Neural cell (in vitro differentiated cells): ENCODE data around the gene PTGES. TPM values are rescaled to one million over a fixed set of nuclear protein-coding genes. Genes with fewer than 3 reads are reported as not detected.

Experiments used
- H2AFZ ChIP-seq: fragments of 200-600, 300-800 bp; sonication (generic), shearing (Covaris generic); 2 replicates; pipeline ENCODE4 v1.6.0; 2014; ENCODE audit warnings: low read depth, mild to moderate bottlenecking, antibody characterized with exemption, low read length, moderate library complexity
- H3F3A ChIP-seq: fragments of 200-600 bp; shearing (Covaris generic); 2 replicates; pipeline ENCODE4 v1.6.1; 2016; ENCODE audit warnings: mild to moderate bottlenecking, moderate library complexity, mixed read lengths, antibody characterized with exemption, low read length; ENCODE audit not compliant: insufficient read depth, poor library complexity, severe bottlenecking
- H3K27ac ChIP-seq: fragments of 200-600, 300-800 bp; sonication (generic), shearing (Covaris generic); 2 replicates; pipeline ENCODE4 v1.5.1; 2014; ENCODE audit warnings: mild to moderate bottlenecking, low read length, moderate library complexity
- H3K27me3 ChIP-seq: fragments of 300-800, 200-600 bp; sonication (generic), shearing (Covaris generic); 2 replicates; pipeline ENCODE4 v1.6.0; 2014; ENCODE audit warnings: mild to moderate bottlenecking, low read depth, low read length, moderate library complexity; ENCODE audit not compliant: insufficient read depth
- H3K36me3 ChIP-seq: fragments of 300-800, 200-600 bp; sonication (generic), shearing (Covaris generic); 2 replicates; pipeline ENCODE4 v1.5.1; 2014; ENCODE audit warnings: mild to moderate bottlenecking, antibody characterized with exemption, low read length, moderate library complexity; ENCODE audit not compliant: insufficient read depth
- H3K4me2 ChIP-seq: fragments of 300-800, 200-600 bp; sonication (generic), shearing (Covaris generic); 2 replicates; pipeline ENCODE4 v1.6.0; 2014; ENCODE audit warnings: mild to moderate bottlenecking, low read length
- H3K4me3 ChIP-seq: fragments of 300-800, 200-600 bp; sonication (generic), shearing (Covaris generic); 2 replicates; pipeline ENCODE4 v1.5.1; 2014; ENCODE audit warnings: mild to moderate bottlenecking, low read length, moderate library complexity
- H3K79me2 ChIP-seq: fragments of 200-600 bp; shearing (Covaris generic); replicated peaks from 2 replicates; pipeline ENCODE4 v1.6.0; 2014; ENCODE audit warnings: mild to moderate bottlenecking, low read length, moderate library complexity; ENCODE audit not compliant: insufficient read depth
- H3K9ac ChIP-seq: fragments of 300-800, 200-600 bp; sonication (generic), shearing (Covaris generic); 2 replicates; pipeline ENCODE4 v1.6.1; 2016; ENCODE audit warnings: mild to moderate bottlenecking, low read length, mixed read lengths
- H3K9me2 ChIP-seq: fragments of 200-600 bp; shearing (Covaris generic); 2 replicates; pipeline ENCODE4 v1.6.1; 2016; ENCODE audit warnings: mild to moderate bottlenecking, low read length, mixed read lengths; ENCODE audit not compliant: insufficient read depth
- H3K9me3 ChIP-seq: fragments of 200-600, 300-800 bp; sonication (generic), shearing (Covaris generic); 2 replicates; pipeline ENCODE4 v1.6.1; 2016; ENCODE audit warnings: mild to moderate bottlenecking, mixed run types, low read length, moderate library complexity, mixed read lengths
- H4K20me1 ChIP-seq: fragments of 200-600 bp; shearing (Covaris generic); 2 replicates; pipeline ENCODE4 v1.6.1; 2016; ENCODE audit warnings: mild to moderate bottlenecking, mixed run types; ENCODE audit not compliant: insufficient read depth
- EP300 ChIP-seq: fragments of 450-650 bp; conservative IDR thresholded peaks from 2 replicates; pipeline ENCODE4 v1.6.1; 2014; ENCODE audit warnings: antibody characterized with exemption, mild to moderate bottlenecking, moderate library complexity; ENCODE audit not compliant: poor library complexity, severe bottlenecking
- EZH2 ChIP-seq: fragments of 200-600, 300-800 bp; shearing (Covaris generic), sonication (generic); IDR thresholded peaks from 2 replicates; pipeline ENCODE4 v1.6.1; 2014; ENCODE audit warnings: antibody characterized with exemption, low read length, borderline replicate concordance, mild to moderate bottlenecking; ENCODE audit not compliant: insufficient read depth, poor library complexity, severe bottlenecking
- MXI1 ChIP-seq: fragments of 450-650 bp; conservative IDR thresholded peaks from 2 replicates; pipeline ENCODE4 v1.6.1; 2014; ENCODE audit warnings: antibody characterized with exemption, mild to moderate bottlenecking; ENCODE audit not compliant: poor library complexity, severe bottlenecking
- POLR2AphosphoS5 ChIP-seq: IDR thresholded peaks from 2 replicates; pipeline ENCODE4 v1.6.1; 2012
- RAD21 ChIP-seq: fragments of 450-650 bp; conservative IDR thresholded peaks from 2 replicates; pipeline ENCODE4 v1.6.1; 2014; ENCODE audit warnings: antibody characterized with exemption, mild to moderate bottlenecking, moderate library complexity
- SMC3 ChIP-seq: fragments of 450-650 bp; conservative IDR thresholded peaks from 2 replicates; pipeline ENCODE4 v1.6.1; 2014; ENCODE audit warnings: antibody characterized with exemption, mild to moderate bottlenecking, moderate library complexity; ENCODE audit not compliant: poor library complexity
- TAF1 ChIP-seq: IDR thresholded peaks from 2 replicates; pipeline ENCODE4 v1.6.1; 2012; ENCODE audit warnings: low read depth
- polyA plus RNA-seq: library from polyadenylated mRNA; depleted of rRNA; stranded (reverse); fragments of >200 nt; gene quantifications from 2 replicates; pipeline ENCODE4 v1.2.3, GENCODE V29; 2014
- TF ChIP-seq, protein P1 (sequence below): IDR thresholded peaks from 2 replicates; pipeline ENCODE4 v1.6.1; 2012; ENCODE audit warnings: borderline replicate concordance
- TF ChIP-seq, protein P2 (sequence below): fragments of 450-650 bp; IDR thresholded peaks from 2 replicates; pipeline ENCODE4 v1.5.1; 2014; ENCODE audit warnings: antibody characterized with exemption, mild to moderate bottlenecking, moderate library complexity; ENCODE audit not compliant: poor library complexity, severe bottlenecking

PTGES gene
- polyA plus RNA-seq, 1 donor from 2014 or later, result 0.63 TPM

DNA sequence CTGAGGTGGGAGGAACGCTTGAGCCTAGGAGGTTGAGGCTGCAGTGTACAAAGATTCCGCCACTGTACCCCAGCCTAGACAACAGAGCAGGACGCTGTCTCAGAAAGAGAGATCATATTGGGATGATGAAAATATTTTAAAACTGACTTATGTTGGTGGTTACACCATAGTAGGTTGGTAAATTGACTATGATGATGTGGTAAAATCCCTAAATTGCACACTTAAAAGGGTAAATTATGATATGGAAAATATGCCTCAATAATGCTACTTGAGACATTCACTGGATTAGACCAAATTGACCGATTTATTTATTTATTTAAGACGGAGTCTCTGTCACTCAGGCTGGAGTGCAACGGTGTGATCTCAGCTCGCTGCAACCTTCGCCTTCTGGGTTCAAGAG lies 28.3 kb upstream of the PTGES start:
- no peak for TF ChIP-seq SMC3
- TF ChIP-seq RAD21, result no peak
- TF ChIP-seq MXI1, result no peak
- TF ChIP-seq POLR2AphosphoS5, result no peak
- TF ChIP-seq, protein P1, sequence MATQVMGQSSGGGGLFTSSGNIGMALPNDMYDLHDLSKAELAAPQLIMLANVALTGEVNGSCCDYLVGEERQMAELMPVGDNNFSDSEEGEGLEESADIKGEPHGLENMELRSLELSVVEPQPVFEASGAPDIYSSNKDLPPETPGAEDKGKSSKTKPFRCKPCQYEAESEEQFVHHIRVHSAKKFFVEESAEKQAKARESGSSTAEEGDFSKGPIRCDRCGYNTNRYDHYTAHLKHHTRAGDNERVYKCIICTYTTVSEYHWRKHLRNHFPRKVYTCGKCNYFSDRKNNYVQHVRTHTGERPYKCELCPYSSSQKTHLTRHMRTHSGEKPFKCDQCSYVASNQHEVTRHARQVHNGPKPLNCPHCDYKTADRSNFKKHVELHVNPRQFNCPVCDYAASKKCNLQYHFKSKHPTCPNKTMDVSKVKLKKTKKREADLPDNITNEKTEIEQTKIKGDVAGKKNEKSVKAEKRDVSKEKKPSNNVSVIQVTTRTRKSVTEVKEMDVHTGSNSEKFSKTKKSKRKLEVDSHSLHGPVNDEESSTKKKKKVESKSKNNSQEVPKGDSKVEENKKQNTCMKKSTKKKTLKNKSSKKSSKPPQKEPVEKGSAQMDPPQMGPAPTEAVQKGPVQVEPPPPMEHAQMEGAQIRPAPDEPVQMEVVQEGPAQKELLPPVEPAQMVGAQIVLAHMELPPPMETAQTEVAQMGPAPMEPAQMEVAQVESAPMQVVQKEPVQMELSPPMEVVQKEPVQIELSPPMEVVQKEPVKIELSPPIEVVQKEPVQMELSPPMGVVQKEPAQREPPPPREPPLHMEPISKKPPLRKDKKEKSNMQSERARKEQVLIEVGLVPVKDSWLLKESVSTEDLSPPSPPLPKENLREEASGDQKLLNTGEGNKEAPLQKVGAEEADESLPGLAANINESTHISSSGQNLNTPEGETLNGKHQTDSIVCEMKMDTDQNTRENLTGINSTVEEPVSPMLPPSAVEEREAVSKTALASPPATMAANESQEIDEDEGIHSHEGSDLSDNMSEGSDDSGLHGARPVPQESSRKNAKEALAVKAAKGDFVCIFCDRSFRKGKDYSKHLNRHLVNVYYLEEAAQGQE, result no peak
- TF ChIP-seq TAF1, result no peak
- no peak for TF ChIP-seq EZH2
- TF ChIP-seq, protein P2, sequence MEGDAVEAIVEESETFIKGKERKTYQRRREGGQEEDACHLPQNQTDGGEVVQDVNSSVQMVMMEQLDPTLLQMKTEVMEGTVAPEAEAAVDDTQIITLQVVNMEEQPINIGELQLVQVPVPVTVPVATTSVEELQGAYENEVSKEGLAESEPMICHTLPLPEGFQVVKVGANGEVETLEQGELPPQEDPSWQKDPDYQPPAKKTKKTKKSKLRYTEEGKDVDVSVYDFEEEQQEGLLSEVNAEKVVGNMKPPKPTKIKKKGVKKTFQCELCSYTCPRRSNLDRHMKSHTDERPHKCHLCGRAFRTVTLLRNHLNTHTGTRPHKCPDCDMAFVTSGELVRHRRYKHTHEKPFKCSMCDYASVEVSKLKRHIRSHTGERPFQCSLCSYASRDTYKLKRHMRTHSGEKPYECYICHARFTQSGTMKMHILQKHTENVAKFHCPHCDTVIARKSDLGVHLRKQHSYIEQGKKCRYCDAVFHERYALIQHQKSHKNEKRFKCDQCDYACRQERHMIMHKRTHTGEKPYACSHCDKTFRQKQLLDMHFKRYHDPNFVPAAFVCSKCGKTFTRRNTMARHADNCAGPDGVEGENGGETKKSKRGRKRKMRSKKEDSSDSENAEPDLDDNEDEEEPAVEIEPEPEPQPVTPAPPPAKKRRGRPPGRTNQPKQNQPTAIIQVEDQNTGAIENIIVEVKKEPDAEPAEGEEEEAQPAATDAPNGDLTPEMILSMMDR, result no peak
- no peak for TF ChIP-seq EP300
- no peaks in the 10 kb centered on the region for H3K36me3 ChIP-seq
- H3K27me3 ChIP-seq, result no peaks in the 10 kb centered on the region
- H3K4me3 ChIP-seq, result no peak overlapping the region
- H3K9ac ChIP-seq, result no peak overlapping the region
- H3F3A ChIP-seq, result no peaks in the 10 kb centered on the region
- no peak overlapping the region for H3K4me2 ChIP-seq
- H2AFZ ChIP-seq, result no peak overlapping the region
- H3K9me2 ChIP-seq, result no peaks in the 10 kb centered on the region
- no peak overlapping the region for H3K27ac ChIP-seq
- H3K9me3 ChIP-seq, result no peaks in the 10 kb centered on the region
- H3K79me2 ChIP-seq, result no peaks in the 10 kb centered on the region
- H4K20me1 ChIP-seq, result no peaks in the 10 kb centered on the region

DNA sequence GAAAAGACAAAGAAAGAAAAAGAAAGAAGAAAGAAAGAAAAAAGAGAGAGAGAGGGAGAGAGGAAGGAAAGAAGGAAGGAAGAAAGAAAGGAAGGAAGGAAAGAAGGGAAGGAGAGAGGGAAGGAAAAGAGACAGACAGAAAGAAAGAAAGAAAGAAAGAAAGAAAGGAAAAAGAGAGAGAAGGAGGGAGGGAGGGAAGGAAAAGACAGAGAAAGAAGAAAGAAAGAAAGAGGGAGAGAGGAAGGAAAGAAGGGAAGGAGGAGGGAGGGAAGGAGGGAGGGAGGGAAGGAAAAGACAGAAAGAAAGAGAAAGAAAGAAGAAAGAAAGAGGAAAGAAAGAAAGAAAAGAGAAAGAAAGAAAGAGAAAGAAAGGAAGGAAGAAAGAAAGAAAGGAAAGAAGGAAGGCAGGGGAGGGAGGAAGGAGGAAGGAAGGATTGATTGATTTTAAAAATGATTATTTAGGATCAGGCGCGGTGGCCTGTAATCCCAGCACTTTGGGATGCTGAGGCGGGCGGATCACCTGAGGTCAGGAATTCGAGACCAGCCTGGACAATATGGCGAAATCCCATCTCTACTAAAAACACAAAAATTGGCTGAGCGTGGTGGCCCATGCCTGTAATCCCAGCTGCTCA lies 26.8 kb upstream of the PTGES start:
- Histone ChIP-seq H2AFZ (no peak overlapping the region), H3K9ac (no peak overlapping the region), H3K79me2 (no peaks in the 10 kb centered on the region), H3F3A (no peaks in the 10 kb centered on the region), H3K4me2 (no peak overlapping the region), H3K36me3 (no peaks in the 10 kb centered on the region), H3K27me3 (no peaks in the 10 kb centered on the region), H3K4me3 (no peak overlapping the region), H3K27ac (no peak overlapping the region), H3K9me2 (no peaks in the 10 kb centered on the region), H4K20me1 (no peaks in the 10 kb centered on the region), H3K9me3 (no peaks in the 10 kb centered on the region)
- TF ChIP-seq EZH2 (no peak), MXI1 (no peak), POLR2AphosphoS5 (no peak), TAF1 (no peak), EP300 (no peak), SMC3 (no peak), RAD21 (no peak)
- TF ChIP-seq, protein P1, result no peak
- TF ChIP-seq, protein P2, result no peak
